K562 (cell line): ENCODE data around the gene DPPA2. TPM values are rescaled to one million over a fixed set of nuclear protein-coding genes. Genes with fewer than 3 reads are reported as not detected.

Experiments
- ATAC-seq: fragments of 200-7000 bp; cut with Tn5 transposase; 3 replicates; pipeline ENCODE4 v1.9.1; 2020; ENCODE audit warnings: moderate library complexity
- BruUV-seq: library from RNA; stranded (reverse); fragments of 400-500 nt; replicated peaks from 2 replicates; lab custom pipeline; 2021; lab: Mats Ljungman, UMichigan
- CTCF ChIA-PET: fragments of 300-600 bp; formaldehyde crosslinking; extraction: SDS; loops from one replicate; lab custom pipeline; 2021; ENCODE audit warnings: low intra/inter-chr PET ratio; lab: Yijun Ruan, JAX
- POLR2A ChIA-PET: fragments of 300-600, 350-650 bp; sonication (Branson Sonifier 250); formaldehyde crosslinking; extraction: SDS; loops from one replicate; lab custom pipeline; 2021; ENCODE audit warnings: antibody characterized with exemption, inconsistent platforms; lab: Yijun Ruan, JAX
- DNase-seq, 4 experiments: peaks; one replicate each; pipeline versions ENCODE4 v3.0.0 to v3.0.0-alpha.2; 2011 to 2018; ENCODE audit warnings: low spot score in 3 of 4, mixed read lengths in 3 of 4; ENCODE audit errors: extremely low read depth in 1 of 4
- FAIRE-seq: peaks from 2 replicates; lab custom pipeline; 2011; peaks lifted over from hg19 to GRCh38; lab: Jason Lieb, UNC
- H2AFZ ChIP-seq: 2 replicates; pipeline ENCODE4 v1.6.0; 2011; ENCODE audit warnings: low read depth, low read length, control low read depth, inconsistent platforms
- H3K27ac ChIP-seq: fragments of 200-600 bp; 3 replicates; pipeline ENCODE4 v1.8.0; 2011; ENCODE audit warnings: low read depth, mild to moderate bottlenecking, control low read depth, inconsistent platforms, low read length, moderate library complexity, mixed read lengths; ENCODE audit errors: extremely low read depth
- H3K27me3 ChIP-seq, 2 experiments: fragments of 300-600 bp in 1 of 2; 2 replicates in 1 of 2; 3 replicates in 1 of 2; pipeline versions ENCODE4 v1.6.0 to v1.8.0; 2011; ENCODE audit warnings: inconsistent platforms in 2 of 2, low read length in 2 of 2, mild to moderate bottlenecking in 1 of 2, mixed read lengths in 1 of 2, moderate library complexity in 1 of 2; ENCODE audit not compliant: control insufficient read depth in 2 of 2, insufficient read depth in 2 of 2
- H3K36me3 ChIP-seq: fragments of 300-600 bp; 3 replicates; pipeline ENCODE4 v1.8.0; 2011; ENCODE audit warnings: mild to moderate bottlenecking, low read length, inconsistent platforms; ENCODE audit not compliant: control insufficient read depth, insufficient read depth
- H3K4me1 ChIP-seq, 2 experiments: fragments of 200-600 bp in 1 of 2; replicated peaks in 1 of 2; 2 replicates in 1 of 2; 3 replicates in 1 of 2; pipeline versions ENCODE4 v1.5.1 to v1.8.0; 2011; ENCODE audit warnings: inconsistent platforms in 2 of 2, low read length in 2 of 2, mild to moderate bottlenecking in 1 of 2, mixed read lengths in 1 of 2, moderate library complexity in 1 of 2; ENCODE audit not compliant: control insufficient read depth in 2 of 2, insufficient read depth in 2 of 2
- H3K4me2 ChIP-seq: 2 replicates; pipeline ENCODE4 v1.6.1; 2011; ENCODE audit warnings: low read length, control low read depth, inconsistent platforms, mixed read lengths; ENCODE audit not compliant: insufficient read depth
- H3K4me3 ChIP-seq: fragments of 200-600 bp; sonication (generic), shearing (Covaris generic); 2 replicates; pipeline ENCODE4 v1.5.1; 2016; ENCODE audit warnings: control low read depth, inconsistent platforms
- H3K79me2 ChIP-seq: fragments of 200-600 bp; 3 replicates; pipeline ENCODE4 v1.8.0; 2011; ENCODE audit warnings: low read length, inconsistent platforms; ENCODE audit not compliant: control insufficient read depth, insufficient read depth
- H3K9ac ChIP-seq, 2 experiments: 2 replicates each; pipeline versions ENCODE4 v1.6.0 to v1.6.1; 2011; ENCODE audit warnings: low read depth in 2 of 2, low read length in 2 of 2, control low read depth in 1 of 2, inconsistent platforms in 1 of 2, mild to moderate bottlenecking in 1 of 2, mixed read lengths in 1 of 2; ENCODE audit not compliant: insufficient read depth in 1 of 2
- H3K9me1 ChIP-seq: one replicate; pipeline ENCODE4 v1.6.0; 2011; ENCODE audit warnings: inconsistent platforms, mild to moderate bottlenecking, low read length, moderate library complexity; ENCODE audit not compliant: control insufficient read depth, insufficient read depth
- H3K9me3 ChIP-seq: replicated peaks from 2 replicates; pipeline ENCODE4 v1.5.1; 2011; ENCODE audit warnings: low read depth, low read length, inconsistent platforms; ENCODE audit not compliant: control insufficient read depth, insufficient read depth
- H4K20me1 ChIP-seq: replicated peaks from 2 replicates; pipeline ENCODE4 v1.6.1; 2011; ENCODE audit warnings: low read length, inconsistent platforms, mixed read lengths; ENCODE audit not compliant: control insufficient read depth, insufficient read depth
- CREBBP ChIP-seq: IDR thresholded peaks from one replicate; pipeline ENCODE4 v1.6.1; 2012; ENCODE audit warnings: low read depth, mild to moderate bottlenecking, control low read depth, inconsistent platforms, low read length
- DPF2 ChIP-seq: fragments of 450-650 bp; IDR thresholded peaks from 2 replicates; pipeline ENCODE4 v1.6.1; 2016
- MAFG ChIP-seq: fragments of 450-650 bp; conservative IDR thresholded peaks from 2 replicates; pipeline ENCODE4 v1.6.1; 2016; ENCODE audit warnings: missing genetic modification characterization, missing compliant biosample characterization
- STAT5A ChIP-seq: IDR thresholded peaks from 2 replicates; pipeline ENCODE4 v1.6.1; 2012; ENCODE audit warnings: low read length, inconsistent platforms, borderline replicate concordance
- TAF9B ChIP-seq: fragments of 450-650 bp; IDR thresholded peaks from 2 replicates; pipeline ENCODE4 v1.6.1; 2018; ENCODE audit warnings: mild to moderate bottlenecking; ENCODE audit not compliant: partially characterized antibody
- TCF7L2 ChIP-seq: fragments of 150-350 bp; IDR thresholded peaks from 2 replicates; pipeline ENCODE4 v1.6.1; 2016; ENCODE audit warnings: low read depth, mild to moderate bottlenecking, low read length, moderate library complexity
- TFAM ChIP-seq: fragments of 250-450 bp; sonication (Bioruptor Pico); conservative IDR thresholded peaks from 2 replicates; pipeline ENCODE4 v1.5.0; 2021; ENCODE audit warnings: mild to moderate bottlenecking, moderate library complexity
- ZSCAN32 ChIP-seq: fragments of 450-650 bp; formaldehyde crosslinking; IDR thresholded peaks from 2 replicates; pipeline ENCODE4 v1.4.0; 2020; ENCODE audit warnings: mild to moderate bottlenecking, moderate library complexity
- WGBS: fragments of 100-300 bp; shearing (Covaris generic); methylation state at CpG from one replicate; pipeline ENCODE4 v1.1.6; 2016; ENCODE audit warnings: low coverage, mixed read lengths; ENCODE audit not compliant: insufficient coverage; ENCODE audit errors: missing lambda C conversion rate; 5-methylcytosine and 5-hydroxymethylcytosine counted together
- in situ Hi-C: fragments of 300-500 bp; cut with MboI; formaldehyde crosslinking; loops from 4 replicates; pipeline ENCODE4 v1.15.0; 2018; ENCODE audit warnings: inconsistent platforms, mixed read lengths
- intact Hi-C: fragments of 100-400 bp; cut with micrococcal nuclease; formaldehyde crosslinking; loops from 2 replicates; pipeline ENCODE4 v1.14.2; 2022
- polyA plus RNA-seq, 8 experiments: library from polyadenylated mRNA; depleted of rRNA in 4 of 8; stranded (reverse) in 5 of 8; unstranded in 3 of 8; fragments of >200 nt; fragmentation: Nextera tagmentation in 2 of 8; fragmentation: Illumina TruSeq in 1 of 8; extraction: Ambion mirVana in 2 of 8; extraction: Trizol in 1 of 8; gene quantifications; 2 replicates each; pipeline versions ENCODE4 v1.2.1 to v1.2.3, GENCODE V29; 2011 to 2014; ENCODE audit warnings: inconsistent platforms in 1 of 8, missing spikeins in 1 of 8
- total RNA-seq, 7 experiments: library from RNA; depleted of rRNA in 6 of 7; stranded (reverse); fragments of >200 nt in 6 of 7; fragmentation: Illumina TruSeq in 2 of 7; extraction: Trizol in 2 of 7; gene quantifications; 2 replicates each; pipeline versions ENCODE4 v1.2.1 to v1.2.3, GENCODE V29; 2011 to 2021; ENCODE audit warnings: low replicate concordance in 1 of 7
- TF ChIP-seq, protein P1 (sequence below): fragments of 250-450 bp; sonication (Bioruptor Pico); IDR thresholded peaks from 2 replicates; pipeline ENCODE4 v1.8.0; 2022; ENCODE audit warnings: inconsistent platforms

DPPA2 gene
- total and polyA plus RNA-seq, 9 of the 15 experiments (the other 6 are each of a cell fraction or from before 2014, with no cell fraction given) = 0.04 TPM; not detected in 8

DNA sequence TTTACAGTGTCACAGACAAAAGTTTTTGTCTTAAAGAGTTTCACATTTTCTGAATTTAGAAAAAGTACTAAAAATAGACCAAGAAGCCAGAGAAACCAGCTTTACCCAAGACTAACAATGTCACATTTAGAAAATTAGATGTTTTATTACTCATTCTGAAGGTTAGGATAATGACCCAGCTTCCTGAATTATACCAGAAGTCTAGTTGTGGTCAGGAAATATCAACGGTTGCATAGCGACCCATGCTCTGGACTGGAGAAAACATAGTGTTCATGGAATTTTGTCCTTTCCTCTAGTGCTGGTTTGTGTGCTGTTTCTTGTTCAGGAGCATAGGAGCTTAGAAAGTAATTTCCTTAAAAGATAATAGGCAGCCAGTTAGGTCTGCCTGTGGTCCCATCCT is 59.0 kb downstream of the DPPA2 start (continued):
- TF ChIP-seq CREBBP (no peak), STAT5A (no peak)

DNA sequence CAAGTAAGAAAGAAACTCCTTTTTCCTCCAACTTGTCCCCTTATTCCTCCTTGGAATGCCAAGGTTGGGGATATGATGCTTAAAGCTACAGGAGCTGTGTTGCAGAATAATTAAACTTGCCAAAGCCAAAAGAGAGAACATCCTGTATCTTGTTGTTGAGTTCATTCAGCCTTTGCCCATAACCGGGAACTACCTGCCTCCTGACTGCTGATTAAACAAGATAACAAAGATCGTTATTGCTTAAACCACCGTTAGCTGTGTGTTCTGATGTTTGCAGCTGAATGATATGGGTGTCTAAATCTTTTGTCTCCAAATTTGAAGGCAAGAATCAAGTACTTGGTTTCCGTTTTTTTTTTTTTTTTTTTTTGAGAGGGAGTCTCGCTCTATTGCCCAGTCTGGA is 61.5 kb downstream of the DPPA2 start:
- no peak for DNase-seq
- Histone ChIP-seq H3K9me3 (no peaks in the 10 kb centered on the region), H3K4me3 (no peak overlapping the region), H4K20me1 (no peaks in the 10 kb centered on the region), H3K4me1 (no peaks in the 10 kb centered on the region), H2AFZ (no peak overlapping the region), H3K9me1 (no peaks in the 10 kb centered on the region), H3K4me2 (no peak overlapping the region), H3K79me2 (no peaks in the 10 kb centered on the region), H3K27me3 (no peaks in the 10 kb centered on the region), H3K9ac (no peak overlapping the region), H3K27ac (no peak overlapping the region), H3K36me3 (no peaks in the 10 kb centered on the region)
- no peak for FAIRE-seq
- in situ Hi-C loops = no loop called here
- TF ChIP-seq TCF7L2 (no peak), ZSCAN32 (CRISPR knock-in tag) (no peak), TAF9B (no peak), TFAM (CRISPR knock-in tag) (no peak), MAFG (tag) (no peak), DPF2 (no peak)
- TF ChIP-seq, protein P1, sequence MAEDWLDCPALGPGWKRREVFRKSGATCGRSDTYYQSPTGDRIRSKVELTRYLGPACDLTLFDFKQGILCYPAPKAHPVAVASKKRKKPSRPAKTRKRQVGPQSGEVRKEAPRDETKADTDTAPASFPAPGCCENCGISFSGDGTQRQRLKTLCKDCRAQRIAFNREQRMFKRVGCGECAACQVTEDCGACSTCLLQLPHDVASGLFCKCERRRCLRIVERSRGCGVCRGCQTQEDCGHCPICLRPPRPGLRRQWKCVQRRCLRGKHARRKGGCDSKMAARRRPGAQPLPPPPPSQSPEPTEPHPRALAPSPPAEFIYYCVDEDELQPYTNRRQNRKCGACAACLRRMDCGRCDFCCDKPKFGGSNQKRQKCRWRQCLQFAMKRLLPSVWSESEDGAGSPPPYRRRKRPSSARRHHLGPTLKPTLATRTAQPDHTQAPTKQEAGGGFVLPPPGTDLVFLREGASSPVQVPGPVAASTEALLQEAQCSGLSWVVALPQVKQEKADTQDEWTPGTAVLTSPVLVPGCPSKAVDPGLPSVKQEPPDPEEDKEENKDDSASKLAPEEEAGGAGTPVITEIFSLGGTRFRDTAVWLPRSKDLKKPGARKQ (CRISPR knock-in tag) = no peak
- ChIA-PET CTCF (no interaction called here), POLR2A (no interaction called here)
- WGBS = 0% methylated on average over 3 of the region's 5 CpGs
- no peak for ATAC-seq
- intact Hi-C loops = no loop called here
- no TSS peak for BruUV-seq
